DOHH2 (cell line): Measurements from ENCODE around the gene AFG1L.

Experiments
- CTCF ChIP-seq: fragments of 200-600 bp; sonication (generic); IDR thresholded peaks from one replicate; pipeline ENCODE4 v1.5.1; 2014; ENCODE audit warnings: antibody characterized with exemption, mild to moderate bottlenecking, low read depth, low read length; ENCODE audit not compliant: poor library complexity, severe bottlenecking
- EZH2phosphoT487 ChIP-seq: fragments of 200-600 bp; sonication (generic); IDR thresholded peaks from 2 replicates; pipeline ENCODE4 v1.6.1; 2017; ENCODE audit warnings: borderline replicate concordance, mild to moderate bottlenecking, antibody characterized with exemption, low read length, moderate library complexity, mixed read lengths

DNA sequence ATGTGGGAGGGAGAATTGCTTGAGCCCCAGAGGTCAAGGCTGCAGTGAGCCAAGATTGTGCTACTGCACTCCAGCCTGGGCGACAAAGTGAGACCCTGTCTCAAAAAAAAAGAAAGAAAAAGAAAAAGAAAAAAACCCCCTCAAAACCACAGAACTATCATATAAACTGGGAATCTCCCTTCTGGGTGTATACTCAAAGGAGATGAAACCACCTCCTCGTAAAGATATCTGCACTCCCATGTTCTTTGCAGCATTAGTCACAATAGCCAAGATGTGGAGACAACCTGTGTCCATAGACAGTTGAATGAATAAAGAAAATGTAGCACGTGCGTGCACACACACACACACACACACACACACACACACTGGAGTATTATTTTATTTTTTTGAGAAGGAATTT, 8.5 kb upstream of the AFG1L start:
- TF ChIP-seq CTCF: no peak
- no peak for TF ChIP-seq EZH2phosphoT487
